NCI-H774 (cell line): ENCODE results near the gene COQ5.

Experiments used
- DNase-seq: peaks from one replicate; lab custom pipeline; 2025; lab: John Stamatoyannopoulos, UW

Gene COQ5

GRCh38 chr12:120483621-120484020 lies 45.3 kb downstream of the COQ5 start:
- DNase-seq: no peak

DNA sequence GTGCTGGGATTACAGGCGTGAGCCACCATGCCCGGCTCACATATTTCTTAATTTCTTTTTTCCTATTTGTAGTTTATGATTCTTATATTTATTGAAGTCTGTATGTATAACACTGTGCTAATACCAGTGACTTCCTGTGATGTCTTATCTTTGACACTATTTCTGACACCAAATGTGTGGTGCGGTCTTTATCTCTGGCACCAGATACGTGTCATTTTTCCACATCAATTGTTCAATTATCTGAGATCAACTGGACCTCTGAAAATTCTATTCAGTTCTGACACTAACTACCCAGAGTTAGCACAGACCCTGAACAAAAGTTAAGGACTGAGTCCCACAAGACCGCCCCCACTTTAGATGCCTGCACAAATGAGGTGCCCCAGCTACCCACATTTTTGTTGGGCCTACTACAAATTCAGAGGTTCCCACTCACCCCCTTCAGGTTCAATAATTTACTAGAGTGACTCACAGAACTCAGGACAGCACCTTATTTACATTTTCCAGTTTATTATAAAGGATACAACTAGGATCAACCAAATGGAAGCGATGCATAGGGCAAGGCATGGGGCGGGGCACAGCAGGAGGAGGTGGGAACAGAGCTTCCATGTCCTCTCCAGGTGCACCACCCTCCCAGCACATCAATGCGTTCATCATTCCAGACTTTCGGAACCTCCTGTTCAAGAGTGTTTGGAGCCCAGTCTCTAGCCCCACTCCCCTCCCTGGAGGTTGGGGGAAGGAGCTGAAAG lies 47.8 kb downstream of the COQ5 start:
- DNase-seq: no peak

DNA sequence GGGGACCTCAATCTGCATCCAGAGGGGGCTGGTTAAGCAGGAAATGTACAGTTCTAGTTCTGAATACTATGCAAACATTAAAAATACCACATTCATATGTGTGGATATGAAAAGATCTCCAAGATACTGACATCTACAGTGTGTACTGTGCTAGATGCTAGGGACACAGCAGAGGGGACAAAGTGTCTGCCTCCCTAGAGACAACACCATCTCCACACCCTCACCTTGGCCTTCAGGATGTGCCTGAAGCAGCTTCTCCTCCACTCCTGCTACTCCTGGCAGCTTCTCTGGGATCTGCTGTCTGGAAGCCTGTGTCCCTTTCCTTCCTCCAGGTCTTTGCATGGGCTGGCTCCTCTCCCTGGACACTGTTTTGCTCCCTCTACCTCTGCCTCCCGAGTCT lies 48.7 kb downstream of the COQ5 start:
- no peak for DNase-seq

GRCh38 chr12:120479458-120479857 lies 49.5 kb downstream of the COQ5 start:
- no peak for DNase-seq

DNA sequence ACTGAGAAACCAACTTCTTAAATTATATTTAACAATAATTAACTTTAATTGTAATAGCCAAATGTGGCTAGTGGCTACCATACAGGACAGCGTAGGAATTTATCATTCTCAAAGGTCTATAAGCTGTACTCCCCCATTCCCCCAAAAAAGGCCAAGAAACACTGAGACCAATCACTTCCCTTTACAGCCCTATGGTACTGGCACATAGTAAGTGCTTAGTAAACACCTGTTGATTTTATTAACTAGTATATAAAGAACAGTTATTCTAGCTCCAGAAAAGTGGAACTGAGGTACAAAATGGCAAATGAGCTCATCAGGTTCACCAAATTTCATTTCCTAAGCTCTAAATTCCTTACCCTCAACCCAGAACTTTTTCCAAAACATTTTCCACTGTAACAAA lies 53.3 kb downstream of the COQ5 start:
- DNase-seq: no peak

DNA sequence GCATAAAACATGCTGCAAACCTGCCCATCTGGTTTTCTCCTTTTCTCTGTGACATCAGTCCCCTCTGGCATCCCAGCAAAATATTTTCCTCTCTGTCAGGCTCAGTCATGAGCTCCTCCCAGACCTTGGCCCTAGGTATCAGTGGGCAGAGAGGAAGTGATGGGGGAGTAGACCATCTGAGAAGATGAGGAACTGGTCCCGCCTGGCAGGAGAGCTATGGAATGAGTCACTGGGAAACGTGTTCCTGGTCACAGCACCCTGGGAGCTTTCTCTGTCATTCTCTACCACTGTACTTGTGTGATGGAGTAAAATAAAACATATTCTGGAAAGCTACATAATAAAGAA lies 54.4 kb downstream of the COQ5 start:
- no peak for DNase-seq

- DNase-seq: no peak
Observed at GRCh38 chr12:120473807-120474615, 54.9 kb downstream of the COQ5 start.

DNA sequence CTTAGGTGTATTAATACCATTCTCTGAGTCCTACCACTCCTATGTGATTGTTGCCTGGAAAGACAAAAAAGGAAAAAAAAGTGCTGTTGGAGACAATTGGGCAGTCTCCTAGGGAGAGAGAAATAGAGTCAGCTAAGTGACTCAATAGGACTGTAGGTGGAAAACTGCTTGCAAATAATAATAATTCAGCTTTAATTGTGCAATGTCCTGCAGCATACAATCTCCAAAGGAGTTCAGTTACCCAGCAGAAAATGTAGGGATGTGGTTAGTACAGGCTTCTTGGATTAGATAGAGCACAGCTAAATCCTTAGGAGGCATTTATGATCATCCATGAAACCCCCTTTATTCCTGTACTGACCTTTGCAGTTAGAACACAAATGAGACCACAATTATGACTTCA lies 56.4 kb downstream of the COQ5 start:
- no peak for DNase-seq

GRCh38 chr12:120470150-120470784 lies 58.7 kb downstream of the COQ5 start:
- no peak for DNase-seq

DNA sequence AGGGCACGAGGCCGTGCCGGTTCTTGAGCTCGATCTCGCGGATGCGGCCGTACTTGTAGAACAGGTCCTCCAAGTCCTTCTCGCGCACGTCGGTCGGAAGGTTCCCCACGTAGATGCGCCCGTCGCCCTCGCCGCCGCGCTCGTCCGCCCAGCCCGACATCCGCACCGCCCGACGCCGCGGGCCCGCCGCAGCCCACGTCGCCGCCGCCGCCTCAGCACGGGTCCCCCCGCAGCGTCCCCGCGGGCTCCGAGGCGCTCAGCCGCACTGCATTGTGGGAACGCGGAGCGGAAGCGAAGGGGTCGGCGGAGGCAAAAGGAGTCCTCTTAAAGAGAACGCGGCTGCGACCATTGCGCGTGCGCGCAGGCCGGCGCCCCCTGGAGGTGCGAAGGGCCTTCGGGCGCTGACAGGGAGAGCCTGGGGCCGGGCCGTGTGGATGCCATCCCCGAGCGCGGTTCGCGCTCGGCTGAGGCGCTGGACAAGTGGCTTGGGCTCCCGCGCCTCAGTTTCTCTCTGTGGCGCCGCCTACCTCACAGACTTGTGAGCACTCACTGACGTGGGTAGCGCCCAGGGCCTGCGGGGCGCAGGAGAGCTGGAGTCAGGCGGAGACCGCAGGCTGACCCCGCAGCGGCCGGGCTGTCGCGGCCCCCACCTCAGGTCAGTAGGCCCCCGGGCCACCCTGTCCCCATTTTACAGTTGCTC lies 59.4 kb downstream of the COQ5 start, which contains the start of gene SRSF9:
Gene SRSF9, minus strand, starts transcription at position 299 of the 700 bp plus-strand sequence. Its CDS starts 139 bp downstream, at position 160.
- DNase-seq: peak; percentile 97

- DNase-seq: no peak
Observed at GRCh38 chr12:120468821-120469449, 60.0 kb downstream of the COQ5 start.

DNA sequence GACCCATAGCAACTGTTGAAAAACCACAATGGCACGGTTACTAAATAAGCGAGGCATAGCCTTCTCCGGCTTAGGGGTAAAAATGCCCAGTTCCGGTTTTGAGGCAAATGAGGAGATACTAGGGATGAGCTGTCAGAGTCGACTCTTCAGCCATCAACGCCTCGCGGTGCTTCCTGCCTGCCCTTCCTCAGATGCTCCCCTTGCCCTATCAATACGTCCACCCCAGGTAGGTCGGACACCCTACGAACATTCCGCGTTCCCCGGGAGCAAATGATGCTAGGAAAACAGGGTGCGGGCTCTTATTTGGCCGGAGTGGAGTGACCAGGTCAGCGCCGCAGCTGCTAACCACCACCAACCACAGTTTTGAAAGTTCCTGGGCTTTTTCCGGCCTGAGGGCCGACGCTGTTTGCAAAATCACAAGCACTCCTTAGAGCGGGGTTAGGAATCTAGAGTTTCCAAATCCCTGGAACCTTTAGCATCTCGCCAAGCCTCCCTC lies 60.6 kb downstream of the COQ5 start:
- DNase-seq: no peak

- no peak for DNase-seq
Observed at GRCh38 chr12:120467439-120467838, 61.5 kb downstream of the COQ5 start.

DNA sequence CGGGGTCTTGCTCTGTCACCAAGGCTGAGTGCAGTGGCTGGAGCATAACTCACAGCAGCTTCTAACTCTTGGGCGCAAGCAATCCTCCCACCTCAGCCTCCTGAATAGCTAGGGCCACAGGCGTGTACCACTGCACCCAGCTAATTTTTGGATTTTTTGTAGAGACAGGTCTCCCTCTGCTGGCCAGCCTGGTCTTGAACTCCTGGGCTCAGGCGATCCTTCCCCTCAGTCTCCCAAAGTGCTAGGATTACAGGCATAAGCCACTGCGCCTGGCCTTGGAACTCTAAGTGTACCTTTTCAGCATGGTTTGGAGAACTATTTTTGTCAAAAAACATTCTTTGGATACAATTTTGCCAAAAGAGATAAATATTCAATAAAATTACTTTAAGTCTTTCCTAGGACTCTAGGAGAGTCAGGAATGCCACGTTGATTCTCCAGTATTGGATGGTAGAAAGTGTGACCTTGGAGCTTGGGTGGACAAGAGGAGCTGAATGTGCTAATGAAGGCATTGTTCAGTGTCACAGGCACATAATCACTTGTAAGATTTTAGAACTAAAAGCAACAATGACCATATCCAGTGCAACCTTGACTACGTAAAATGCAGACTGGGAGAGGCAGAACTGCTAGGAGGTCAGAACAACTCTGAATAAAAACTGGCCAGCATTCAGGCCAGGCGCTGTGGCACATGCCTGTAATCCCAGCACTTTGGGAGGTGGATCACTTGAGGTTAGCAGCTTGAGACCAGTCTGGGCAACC lies 62.2 kb downstream of the COQ5 start:
- DNase-seq: no peak

GRCh38 chr12:120465756-120466155 lies 63.2 kb downstream of the COQ5 start:
- no peak for DNase-seq

GRCh38 chr12:120463712-120464111 lies 65.2 kb downstream of the COQ5 start:
- no peak for DNase-seq

- DNase-seq: no peak
Observed at GRCh38 chr12:120462099-120462640, 66.8 kb downstream of the COQ5 start.

DNA sequence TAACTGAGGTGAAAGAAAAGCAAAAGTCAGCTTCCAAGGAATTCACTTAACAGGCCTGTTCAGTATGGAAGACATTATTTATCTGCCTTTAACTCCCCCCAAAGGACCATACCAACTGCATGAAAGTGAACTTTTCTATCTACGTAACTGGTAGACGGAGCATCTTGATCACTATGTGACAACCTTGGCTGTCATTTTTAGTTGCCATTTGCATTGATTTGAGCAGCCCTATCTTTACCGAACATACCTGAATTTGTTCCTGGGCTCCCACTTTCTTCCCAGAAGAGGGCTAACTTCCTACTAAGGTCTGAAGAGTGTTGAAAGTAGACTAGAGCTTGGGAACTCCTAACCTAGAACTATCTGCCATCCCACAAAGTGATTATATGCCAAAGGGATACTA lies 68.8 kb downstream of the COQ5 start:
- no peak for DNase-seq

- no peak for DNase-seq
Observed at GRCh38 chr12:120457133-120457532, 71.8 kb downstream of the COQ5 start.

DNA sequence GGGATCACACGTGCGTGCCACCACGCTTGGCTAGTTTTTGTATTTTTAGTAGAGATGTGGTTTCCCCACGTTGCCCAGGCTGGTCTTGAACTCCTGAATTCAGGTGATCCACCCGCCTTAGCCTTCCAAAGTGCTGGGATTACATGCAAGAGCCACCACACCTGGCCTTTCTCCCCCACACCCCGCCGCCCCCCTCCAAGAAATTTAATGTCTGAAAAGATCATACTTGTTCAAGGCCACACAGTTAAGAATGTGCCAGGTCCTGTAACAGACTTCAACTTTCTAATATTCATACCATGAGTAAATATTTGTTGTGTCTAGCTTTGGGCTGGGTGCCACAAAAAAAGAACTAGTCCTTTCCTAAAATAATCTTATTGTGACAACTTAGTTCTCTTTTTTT lies 73.7 kb downstream of the COQ5 start:
- no peak for DNase-seq

DNA sequence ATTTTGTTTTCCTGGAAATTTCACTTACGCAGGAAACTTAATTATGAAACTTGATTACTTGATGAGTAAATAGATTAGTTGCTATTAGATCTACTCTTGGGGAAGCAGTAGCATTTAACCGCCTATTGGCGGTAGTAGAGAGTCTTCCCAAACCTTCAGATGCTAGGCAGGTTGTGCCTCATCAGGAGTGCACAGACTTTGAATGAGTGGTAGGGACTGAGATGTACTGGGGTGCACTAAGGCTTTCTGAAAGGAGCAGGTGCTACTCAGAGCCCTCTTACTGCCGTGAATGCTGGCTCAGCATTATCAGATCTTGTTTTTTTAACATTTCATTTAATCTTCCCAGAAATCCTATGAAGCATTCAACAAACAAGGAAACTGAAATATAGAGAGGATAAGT lies 75.0 kb downstream of the COQ5 start:
- no peak for DNase-seq
